HL-60 (cell line): ENCODE data around the gene DNAJC4.

ENCODE experiments used
- DNase-seq, 2 experiments: peaks; one replicate each; pipeline ENCODE4 v3.0.0-alpha.2; 2010 to 2020; ENCODE audit warnings: low read depth in 1 of 2, low spot score in 1 of 2
- H3K27ac ChIP-seq: fragments of 250-450 bp; sonication (Bioruptor Pico); replicated peaks from 2 replicates; pipeline ENCODE4 v1.5.1; 2020; ENCODE audit warnings: mild to moderate bottlenecking, moderate library complexity
- H3K27me3 ChIP-seq: fragments of 250-450 bp; sonication (Bioruptor Pico); 2 replicates; pipeline ENCODE4 v1.5.1; 2021; ENCODE audit warnings: mild to moderate bottlenecking, moderate library complexity; ENCODE audit not compliant: insufficient read depth, poor library complexity, severe bottlenecking
- H3K4me3 ChIP-seq: replicated peaks from 2 replicates; pipeline ENCODE4 v1.5.1; 2011; ENCODE audit warnings: mild to moderate bottlenecking, control low read depth, low read length; ENCODE audit not compliant: insufficient read depth
- GABPA ChIP-seq: IDR thresholded peaks from 2 replicates; pipeline ENCODE4 v1.6.1; 2012; ENCODE audit warnings: low read depth
- POLR2AphosphoS5 ChIP-seq: IDR thresholded peaks from 2 replicates; pipeline ENCODE4 v1.6.1; 2012; ENCODE audit warnings: low read depth
- SPI1 ChIP-seq: IDR thresholded peaks from 2 replicates; pipeline ENCODE4 v1.6.1; 2012; ENCODE audit warnings: low read depth, mild to moderate bottlenecking, borderline replicate concordance
- TF ChIP-seq, protein P1 (sequence below): IDR thresholded peaks from 2 replicates; pipeline ENCODE4 v1.6.1; 2012; ENCODE audit warnings: low read depth; ENCODE audit not compliant: insufficient replicate concordance
- TF ChIP-seq, protein P2 (sequence below): IDR thresholded peaks from one replicate; pipeline ENCODE4 v1.5.1; 2011; ENCODE audit warnings: low read length, control low read depth, inconsistent platforms; ENCODE audit not compliant: insufficient read depth

Gene DNAJC4

DNA sequence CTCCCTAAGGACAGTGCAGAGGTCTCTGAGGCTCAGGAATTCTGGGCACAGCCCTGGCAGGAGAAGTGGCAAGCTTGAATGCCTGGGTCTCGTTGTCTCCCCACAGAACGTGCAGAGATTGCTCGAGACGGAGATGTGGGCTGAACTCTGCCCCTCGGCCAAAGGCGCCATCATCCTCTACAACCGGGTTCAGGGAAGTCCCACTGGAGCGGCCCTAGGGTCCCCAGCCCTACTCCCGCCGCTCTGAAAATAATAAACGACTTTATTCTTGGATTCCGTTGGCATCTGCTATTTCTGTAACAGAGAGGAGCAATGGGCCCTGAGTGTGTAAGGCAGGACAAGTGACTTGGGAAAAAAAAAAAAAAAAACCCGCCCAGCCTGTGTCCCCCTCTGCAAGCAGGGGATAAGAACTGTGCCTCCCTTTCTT lies 591 bp upstream of the DNAJC4 start:
- Histone ChIP-seq H3K27me3 (no peaks in the 10 kb centered on the region), H3K27ac (peak overlapping the region; percentile 79), H3K4me3 (peak overlapping the region; percentile 73)
- TF ChIP-seq, protein P1, sequence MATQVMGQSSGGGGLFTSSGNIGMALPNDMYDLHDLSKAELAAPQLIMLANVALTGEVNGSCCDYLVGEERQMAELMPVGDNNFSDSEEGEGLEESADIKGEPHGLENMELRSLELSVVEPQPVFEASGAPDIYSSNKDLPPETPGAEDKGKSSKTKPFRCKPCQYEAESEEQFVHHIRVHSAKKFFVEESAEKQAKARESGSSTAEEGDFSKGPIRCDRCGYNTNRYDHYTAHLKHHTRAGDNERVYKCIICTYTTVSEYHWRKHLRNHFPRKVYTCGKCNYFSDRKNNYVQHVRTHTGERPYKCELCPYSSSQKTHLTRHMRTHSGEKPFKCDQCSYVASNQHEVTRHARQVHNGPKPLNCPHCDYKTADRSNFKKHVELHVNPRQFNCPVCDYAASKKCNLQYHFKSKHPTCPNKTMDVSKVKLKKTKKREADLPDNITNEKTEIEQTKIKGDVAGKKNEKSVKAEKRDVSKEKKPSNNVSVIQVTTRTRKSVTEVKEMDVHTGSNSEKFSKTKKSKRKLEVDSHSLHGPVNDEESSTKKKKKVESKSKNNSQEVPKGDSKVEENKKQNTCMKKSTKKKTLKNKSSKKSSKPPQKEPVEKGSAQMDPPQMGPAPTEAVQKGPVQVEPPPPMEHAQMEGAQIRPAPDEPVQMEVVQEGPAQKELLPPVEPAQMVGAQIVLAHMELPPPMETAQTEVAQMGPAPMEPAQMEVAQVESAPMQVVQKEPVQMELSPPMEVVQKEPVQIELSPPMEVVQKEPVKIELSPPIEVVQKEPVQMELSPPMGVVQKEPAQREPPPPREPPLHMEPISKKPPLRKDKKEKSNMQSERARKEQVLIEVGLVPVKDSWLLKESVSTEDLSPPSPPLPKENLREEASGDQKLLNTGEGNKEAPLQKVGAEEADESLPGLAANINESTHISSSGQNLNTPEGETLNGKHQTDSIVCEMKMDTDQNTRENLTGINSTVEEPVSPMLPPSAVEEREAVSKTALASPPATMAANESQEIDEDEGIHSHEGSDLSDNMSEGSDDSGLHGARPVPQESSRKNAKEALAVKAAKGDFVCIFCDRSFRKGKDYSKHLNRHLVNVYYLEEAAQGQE = no peak
- no peak for TF ChIP-seq SPI1
- no peak for TF ChIP-seq GABPA
- TF ChIP-seq, protein P2, sequence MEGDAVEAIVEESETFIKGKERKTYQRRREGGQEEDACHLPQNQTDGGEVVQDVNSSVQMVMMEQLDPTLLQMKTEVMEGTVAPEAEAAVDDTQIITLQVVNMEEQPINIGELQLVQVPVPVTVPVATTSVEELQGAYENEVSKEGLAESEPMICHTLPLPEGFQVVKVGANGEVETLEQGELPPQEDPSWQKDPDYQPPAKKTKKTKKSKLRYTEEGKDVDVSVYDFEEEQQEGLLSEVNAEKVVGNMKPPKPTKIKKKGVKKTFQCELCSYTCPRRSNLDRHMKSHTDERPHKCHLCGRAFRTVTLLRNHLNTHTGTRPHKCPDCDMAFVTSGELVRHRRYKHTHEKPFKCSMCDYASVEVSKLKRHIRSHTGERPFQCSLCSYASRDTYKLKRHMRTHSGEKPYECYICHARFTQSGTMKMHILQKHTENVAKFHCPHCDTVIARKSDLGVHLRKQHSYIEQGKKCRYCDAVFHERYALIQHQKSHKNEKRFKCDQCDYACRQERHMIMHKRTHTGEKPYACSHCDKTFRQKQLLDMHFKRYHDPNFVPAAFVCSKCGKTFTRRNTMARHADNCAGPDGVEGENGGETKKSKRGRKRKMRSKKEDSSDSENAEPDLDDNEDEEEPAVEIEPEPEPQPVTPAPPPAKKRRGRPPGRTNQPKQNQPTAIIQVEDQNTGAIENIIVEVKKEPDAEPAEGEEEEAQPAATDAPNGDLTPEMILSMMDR = no peak
- TF ChIP-seq POLR2AphosphoS5 = no peak
- DNase-seq = no peak

DNA sequence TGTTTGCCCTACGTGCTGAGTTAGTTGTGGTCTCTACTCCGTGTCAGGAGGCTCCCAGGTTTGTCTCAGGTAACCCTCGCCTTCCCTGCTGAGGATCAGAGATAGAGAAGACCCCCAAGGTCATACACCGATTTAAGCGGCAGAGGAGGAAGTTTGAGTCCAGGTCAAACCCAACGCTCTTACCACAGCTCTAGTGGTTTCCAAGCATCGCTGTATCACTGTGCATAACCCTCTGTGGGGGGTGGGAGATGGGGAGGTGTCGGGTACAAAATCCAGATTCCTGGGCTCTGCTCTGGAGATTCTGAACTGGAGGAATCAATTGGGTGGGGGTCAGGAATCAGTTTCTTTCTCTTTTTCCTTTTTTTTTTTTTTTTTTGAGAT lies 627 bp downstream of the DNAJC4 start:
- Histone ChIP-seq H3K27me3 (no peaks in the 10 kb centered on the region), H3K27ac (peak overlapping the region; percentile 79), H3K4me3 (peak overlapping the region; percentile 73)
- TF ChIP-seq SPI1 = no peak
- no peak for TF ChIP-seq POLR2AphosphoS5
- no peak for TF ChIP-seq GABPA
- TF ChIP-seq, protein P1 = no peak
- TF ChIP-seq, protein P2 = no peak
- DNase-seq = peak in 1 of 2 experiments; percentile 72

DNA sequence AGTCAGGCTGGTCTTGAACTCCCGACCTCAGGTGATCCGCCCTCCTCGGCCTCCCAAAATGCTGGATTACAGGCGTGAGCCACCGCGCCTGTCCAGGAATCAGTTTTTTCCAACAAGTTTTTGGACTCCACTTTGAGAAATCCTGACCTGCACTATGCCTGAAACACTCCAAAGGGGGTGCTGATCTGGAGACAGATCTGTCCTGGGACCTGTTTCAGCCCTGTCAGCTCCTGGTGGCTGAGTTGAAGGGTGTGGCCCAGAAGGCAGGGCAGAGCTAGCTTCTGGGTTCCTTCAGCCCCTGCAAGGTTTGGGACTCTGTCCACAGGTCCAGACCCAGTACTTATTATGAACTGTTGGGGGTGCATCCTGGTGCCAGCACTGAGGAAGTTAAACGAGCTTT lies 1.2 kb downstream of the DNAJC4 start:
- Histone ChIP-seq H3K27ac (no peak overlapping the region), H3K27me3 (no peaks in the 10 kb centered on the region), H3K4me3 (no peak overlapping the region; the same call in 1 of the 2 replicates)
- no peak for TF ChIP-seq GABPA
- no peak for TF ChIP-seq SPI1
- TF ChIP-seq, protein P2 = no peak
- TF ChIP-seq, protein P1 = no peak
- TF ChIP-seq POLR2AphosphoS5 = no peak
- no peak for DNase-seq
